Measurements from ENCODE around the gene MAFG.
A peak's percentile ranks its signal among the peaks of the same experiment; 100 is the strongest.

Gene MAFG

GRCh38 chr17:81939218-81939617, 11.7 kb upstream of the MAFG start:
- no peak for TF ChIP-seq POLR2A (IDR thresholded peaks at IDR 0.05; ENCODE audit: low read length)
- TF ChIP-seq GATA1 (IDR thresholded peaks at IDR 0.05; ENCODE audit: low read depth, low read length) = no peak
- no peak for DNase-seq

- TF ChIP-seq POLR2A (IDR thresholded peaks at IDR 0.05; ENCODE audit: low read length) = no peak
- no peak for TF ChIP-seq GATA1 (IDR thresholded peaks at IDR 0.05; ENCODE audit: low read depth, low read length)
- no peak for DNase-seq
Measured at GRCh38 chr17:81935709-81936084, 8.2 kb upstream of the MAFG start.

- no peak for TF ChIP-seq GATA1 (IDR thresholded peaks at IDR 0.05; ENCODE audit: low read depth, low read length)
- TF ChIP-seq POLR2A (IDR thresholded peaks at IDR 0.05; ENCODE audit: low read length) = no peak
- DNase-seq = no peak
Measured at GRCh38 chr17:81934850-81935708, 7.5 kb upstream of the MAFG start.

- DNase-seq = no peak
- TF ChIP-seq POLR2A (IDR thresholded peaks at IDR 0.05; ENCODE audit: low read length) = no peak
- no peak for TF ChIP-seq GATA1 (IDR thresholded peaks at IDR 0.05; ENCODE audit: low read depth, low read length)
Measured at GRCh38 chr17:81934098-81934757, 6.7 kb upstream of the MAFG start.

GRCh38 chr17:81933178-81933699, 5.7 kb upstream of the MAFG start:
- TF ChIP-seq POLR2A (IDR thresholded peaks at IDR 0.05; ENCODE audit: low read length) (no peak), GATA1 (IDR thresholded peaks at IDR 0.05; ENCODE audit: low read depth, low read length) (no peak)
- DNase-seq = no peak

- TF ChIP-seq POLR2A (IDR thresholded peaks at IDR 0.05; ENCODE audit: low read length) = peak; percentile 17
- no peak for TF ChIP-seq GATA1 (IDR thresholded peaks at IDR 0.05; ENCODE audit: low read depth, low read length)
- DNase-seq = peak; percentile 75 to 83
Measured at GRCh38 chr17:81932333-81932983, 4.9 kb upstream of the MAFG start.

- no peak for TF ChIP-seq GATA1 (IDR thresholded peaks at IDR 0.05; ENCODE audit: low read depth, low read length)
- TF ChIP-seq POLR2A (IDR thresholded peaks at IDR 0.05; ENCODE audit: low read length) = peak; percentile 41
Measured at GRCh38 chr17:81931557-81932332, 4.2 kb upstream of the MAFG start.

GRCh38 chr17:81931189-81931556, 3.6 kb upstream of the MAFG start:
- no peak for DNase-seq
- TF ChIP-seq POLR2A (IDR thresholded peaks at IDR 0.05; ENCODE audit: low read length) = no peak

More at GRCh38 chr17:81931557-81932332, 4.2 kb upstream of the MAFG start:
- DNase-seq = no peak

- TF ChIP-seq POLR2A (IDR thresholded peaks at IDR 0.05; ENCODE audit: low read length) (no peak), GATA1 (IDR thresholded peaks at IDR 0.05; ENCODE audit: low read depth, low read length) (no peak)
- DNase-seq = no peak
Measured at GRCh38 chr17:81930142-81931125, 2.9 kb upstream of the MAFG start.

- no peak for TF ChIP-seq GATA1 (IDR thresholded peaks at IDR 0.05; ENCODE audit: low read depth, low read length)
- no peak for TF ChIP-seq POLR2A (IDR thresholded peaks at IDR 0.05; ENCODE audit: low read length)
- no peak for DNase-seq
Measured at GRCh38 chr17:81929253-81930141, 2.0 kb upstream of the MAFG start.

- no peak for TF ChIP-seq POLR2A (IDR thresholded peaks at IDR 0.05; ENCODE audit: low read length)
- peak; percentile 45 to 59 for DNase-seq
Measured at GRCh38 chr17:81928544-81929252, 1.2 kb upstream of the MAFG start.

All from erythroblast (primary cell).